ENCODE data around the gene MEGF11.
"Not testable (repeated sequence)": the region's sequence is repeated elsewhere in the genome, so short reads cannot be mapped to it uniquely, and the experiment has no call there.

GRCh38 chr15:66003129-66003528 is 250.4 kb downstream of the MEGF11 start:
- TF ChIP-seq CTCF (conservative IDR thresholded peaks at IDR 0.05; ENCODE audit: low read length); EZH2phosphoT487 (IDR thresholded peaks at IDR 0.05; ENCODE audit: borderline replicate concordance, low read depth, low read length): not testable (repeated sequence)
